ENCODE measurements around the gene CD48.

GRCh38 chr1:160722726-160723125, 11.1 kb upstream of the CD48 start:
- TF ChIP-seq CTCF (IDR thresholded peaks at IDR 0.05; ENCODE audit: insufficient read depth, low read length, poor library complexity, severe bottlenecking), result no peak
- no peak for TF ChIP-seq EZH2phosphoT487 (conservative IDR thresholded peaks at IDR 0.05; ENCODE audit: low read length)
